GM12878 (cell line): ENCODE data around the gene ZNF552.
"Not testable (repeated sequence)": the region's sequence is repeated elsewhere in the genome, so short reads cannot be mapped to it uniquely, and the experiment has no call there.

Experiments
- CTCF ChIP-seq, 3 experiments: IDR thresholded peaks in 2 of 3; conservative IDR thresholded peaks in 1 of 3; 2 replicates each; pipeline ENCODE4 v1.5.1; 2011; ENCODE audit warnings: low read depth in 3 of 3, low read length in 3 of 3, mild to moderate bottlenecking in 3 of 3, control low read depth in 2 of 3, moderate library complexity in 2 of 3, inconsistent platforms in 1 of 3, mixed read lengths in 1 of 3; ENCODE audit not compliant: control insufficient read depth in 2 of 3, insufficient read depth in 1 of 3; ENCODE audit errors: extremely low read depth in 1 of 3
- GABPA ChIP-seq: IDR thresholded peaks from 2 replicates; pipeline ENCODE4 v1.6.1; 2014; ENCODE audit warnings: antibody characterized with exemption, low read depth, mild to moderate bottlenecking, inconsistent platforms
- POLR2AphosphoS5 ChIP-seq: IDR thresholded peaks from 2 replicates; pipeline ENCODE4 v1.6.1; 2011; ENCODE audit warnings: mild to moderate bottlenecking, low read length, inconsistent platforms

- not testable (repeated sequence) for TF ChIP-seq CTCF (IDR thresholded peaks at IDR 0.05 in 2 of 3, conservative IDR thresholded peaks at IDR 0.05 in 1 of 3; ENCODE audit: control insufficient read depth in 2 of 3, extremely low read depth in 1 of 3, insufficient read depth in 1 of 3, low read depth in 3 of 3, low read length in 3 of 3); POLR2AphosphoS5; GABPA
Observed at GRCh38 chr19:57821095-57821494, 6.4 kb upstream of the ZNF552 start.
